ENCODE results near the gene FOXR1.

DNA sequence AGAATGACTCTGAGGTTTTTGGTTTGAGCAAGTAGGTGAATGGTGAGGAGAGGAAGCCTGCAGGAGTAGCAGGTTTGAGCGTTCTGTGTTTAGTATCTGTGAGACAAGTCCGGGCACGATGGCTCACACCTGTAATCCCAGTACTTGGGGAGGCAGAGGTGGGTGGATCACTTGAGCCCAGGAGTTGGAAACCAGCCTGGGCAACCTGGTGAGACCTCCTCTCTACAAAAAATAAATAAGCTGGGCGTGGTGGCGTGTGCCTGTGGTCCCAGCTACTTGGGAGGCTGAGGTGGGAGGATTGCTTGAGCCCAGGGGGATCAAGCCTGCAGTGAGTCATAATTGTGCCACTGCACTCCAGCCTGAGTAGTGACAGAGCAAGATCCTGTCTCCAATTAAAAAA, 16.7 kb downstream of the FOXR1 start:
- TF ChIP-seq EZH2 (optimal IDR thresholded peaks at IDR 0.05; ENCODE audit: low read depth, low read length) = no peak
- TF ChIP-seq, protein P1, sequence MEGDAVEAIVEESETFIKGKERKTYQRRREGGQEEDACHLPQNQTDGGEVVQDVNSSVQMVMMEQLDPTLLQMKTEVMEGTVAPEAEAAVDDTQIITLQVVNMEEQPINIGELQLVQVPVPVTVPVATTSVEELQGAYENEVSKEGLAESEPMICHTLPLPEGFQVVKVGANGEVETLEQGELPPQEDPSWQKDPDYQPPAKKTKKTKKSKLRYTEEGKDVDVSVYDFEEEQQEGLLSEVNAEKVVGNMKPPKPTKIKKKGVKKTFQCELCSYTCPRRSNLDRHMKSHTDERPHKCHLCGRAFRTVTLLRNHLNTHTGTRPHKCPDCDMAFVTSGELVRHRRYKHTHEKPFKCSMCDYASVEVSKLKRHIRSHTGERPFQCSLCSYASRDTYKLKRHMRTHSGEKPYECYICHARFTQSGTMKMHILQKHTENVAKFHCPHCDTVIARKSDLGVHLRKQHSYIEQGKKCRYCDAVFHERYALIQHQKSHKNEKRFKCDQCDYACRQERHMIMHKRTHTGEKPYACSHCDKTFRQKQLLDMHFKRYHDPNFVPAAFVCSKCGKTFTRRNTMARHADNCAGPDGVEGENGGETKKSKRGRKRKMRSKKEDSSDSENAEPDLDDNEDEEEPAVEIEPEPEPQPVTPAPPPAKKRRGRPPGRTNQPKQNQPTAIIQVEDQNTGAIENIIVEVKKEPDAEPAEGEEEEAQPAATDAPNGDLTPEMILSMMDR (IDR thresholded peaks at IDR 0.05; ENCODE audit: low read length) = no peak
